Hepatocyte (in vitro differentiated cells): ENCODE results near the gene C19orf25.

Experiments used
- EZH2 ChIP-seq: fragments of 200-600 bp; sonication (generic); IDR thresholded peaks from 2 replicates; pipeline ENCODE4 v1.6.1; 2016; ENCODE audit warnings: antibody characterized with exemption, mild to moderate bottlenecking, borderline replicate concordance
- EZH2phosphoT487 ChIP-seq: fragments of 200-600 bp; sonication (generic); IDR thresholded peaks from one replicate; pipeline ENCODE4 v1.6.1; 2018; ENCODE audit warnings: antibody characterized with exemption, mild to moderate bottlenecking, low read depth, moderate library complexity; ENCODE audit not compliant: unreplicated experiment, severe bottlenecking
- TF ChIP-seq, protein P1 (sequence below): fragments of 200-600 bp; sonication (generic); IDR thresholded peaks from 2 replicates; pipeline ENCODE4 v1.5.1; 2016; ENCODE audit warnings: antibody characterized with exemption, mild to moderate bottlenecking; ENCODE audit not compliant: poor library complexity

- TF ChIP-seq, protein P1, sequence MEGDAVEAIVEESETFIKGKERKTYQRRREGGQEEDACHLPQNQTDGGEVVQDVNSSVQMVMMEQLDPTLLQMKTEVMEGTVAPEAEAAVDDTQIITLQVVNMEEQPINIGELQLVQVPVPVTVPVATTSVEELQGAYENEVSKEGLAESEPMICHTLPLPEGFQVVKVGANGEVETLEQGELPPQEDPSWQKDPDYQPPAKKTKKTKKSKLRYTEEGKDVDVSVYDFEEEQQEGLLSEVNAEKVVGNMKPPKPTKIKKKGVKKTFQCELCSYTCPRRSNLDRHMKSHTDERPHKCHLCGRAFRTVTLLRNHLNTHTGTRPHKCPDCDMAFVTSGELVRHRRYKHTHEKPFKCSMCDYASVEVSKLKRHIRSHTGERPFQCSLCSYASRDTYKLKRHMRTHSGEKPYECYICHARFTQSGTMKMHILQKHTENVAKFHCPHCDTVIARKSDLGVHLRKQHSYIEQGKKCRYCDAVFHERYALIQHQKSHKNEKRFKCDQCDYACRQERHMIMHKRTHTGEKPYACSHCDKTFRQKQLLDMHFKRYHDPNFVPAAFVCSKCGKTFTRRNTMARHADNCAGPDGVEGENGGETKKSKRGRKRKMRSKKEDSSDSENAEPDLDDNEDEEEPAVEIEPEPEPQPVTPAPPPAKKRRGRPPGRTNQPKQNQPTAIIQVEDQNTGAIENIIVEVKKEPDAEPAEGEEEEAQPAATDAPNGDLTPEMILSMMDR = peak; percentile 95
- TF ChIP-seq EZH2phosphoT487 (no peak), EZH2 (no peak)
These were observed 40.7 kb downstream of the C19orf25 start, which contains the start of gene RPS15 for GRCh38 chr19:1438035-1438932.
